Measurements from ENCODE around the gene BRD9.
"Not testable (repeated sequence)": the region's sequence is repeated elsewhere in the genome, so short reads cannot be mapped to it uniquely, and the experiment has no call there.

The BRD9 gene

GRCh38 chr5:902129-902916, 9.7 kb upstream of the BRD9 start:
- no peak for DNase-seq (ENCODE audit: low read depth)

GRCh38 chr5:900781-901180, 8.2 kb upstream of the BRD9 start:
- no peak for DNase-seq (ENCODE audit: low read depth)

GRCh38 chr5:893711-894110, 1.1 kb upstream of the BRD9 start:
- no peak for DNase-seq (ENCODE audit: low read depth)

GRCh38 chr5:893137-893506, 521 bp upstream of the BRD9 start:
- DNase-seq (ENCODE audit: low read depth), result no peak

GRCh38 chr5:891837-892393, 686 bp downstream of the BRD9 start:
- no peak for DNase-seq (ENCODE audit: low read depth)

- no peak for DNase-seq (ENCODE audit: low read depth)
Measured at GRCh38 chr5:891117-891836, 1.3 kb downstream of the BRD9 start.

GRCh38 chr5:889075-889710, 3.4 kb downstream of the BRD9 start:
- DNase-seq (ENCODE audit: low read depth), result no peak

GRCh38 chr5:888638-889035, 4.0 kb downstream of the BRD9 start:
- DNase-seq (ENCODE audit: low read depth), result no peak

- no peak for DNase-seq (ENCODE audit: low read depth)
Measured at GRCh38 chr5:887947-888637, 4.5 kb downstream of the BRD9 start.

- DNase-seq (ENCODE audit: low read depth), result no peak
Measured at GRCh38 chr5:886716-887325, 5.8 kb downstream of the BRD9 start.

- DNase-seq (ENCODE audit: low read depth), result no peak
Measured at GRCh38 chr5:886036-886435, 6.6 kb downstream of the BRD9 start.

GRCh38 chr5:885529-885928, 7.1 kb downstream of the BRD9 start:
- DNase-seq (ENCODE audit: low read depth), result no peak

GRCh38 chr5:885127-885442, 7.5 kb downstream of the BRD9 start:
- DNase-seq (ENCODE audit: low read depth), result no peak

- no peak for DNase-seq (ENCODE audit: low read depth)
Measured at GRCh38 chr5:884345-885126, 8.1 kb downstream of the BRD9 start.

GRCh38 chr5:883475-884181, 9.0 kb downstream of the BRD9 start:
- no peak for DNase-seq (ENCODE audit: low read depth)

GRCh38 chr5:882253-883183, 10.1 kb downstream of the BRD9 start:
- DNase-seq (ENCODE audit: low read depth), result no peak

GRCh38 chr5:881551-881935, 11.1 kb downstream of the BRD9 start:
- no peak for DNase-seq (ENCODE audit: low read depth)

GRCh38 chr5:880816-881550, 11.6 kb downstream of the BRD9 start:
- no peak for DNase-seq (ENCODE audit: low read depth)

- DNase-seq (ENCODE audit: low read depth), result not testable (repeated sequence)
Measured at GRCh38 chr5:878677-879076, 13.9 kb downstream of the BRD9 start.

All from activated T-cell treated with anti-CD3 and anti-CD28 coated beads for 1 hour (primary cell).